Activated gamma-delta T cell treated with anti-CD3 and anti-CD28 coated beads, Interleukin-2, amount 50 U/mL, for 16 hours (primary cell): ENCODE results near the gene EXOC3.

ENCODE experiments used
- DNase-seq: peaks from one replicate; pipeline ENCODE4 v3.0.0-alpha.2; 2020; ENCODE audit warnings: low read depth

EXOC3 gene

GRCh38 chr5:457195-457961 lies 14.4 kb downstream of the EXOC3 start:
- DNase-seq: no peak

- DNase-seq: no peak
These were observed 15.8 kb downstream of the EXOC3 start for GRCh38 chr5:458547-459353.

- DNase-seq: no peak
These were observed 16.7 kb downstream of the EXOC3 start for GRCh38 chr5:459562-460272.

- no peak for DNase-seq
These were observed 17.3 kb downstream of the EXOC3 start for GRCh38 chr5:460273-460625.

- DNase-seq: no peak
These were observed 19.1 kb downstream of the EXOC3 start for GRCh38 chr5:462051-462481.

GRCh38 chr5:463301-463700 lies 20.3 kb downstream of the EXOC3 start:
- no peak for DNase-seq

- peak; percentile 70 for DNase-seq
These were observed 21.0 kb downstream of the EXOC3 start for GRCh38 chr5:463952-464351.

- no peak for DNase-seq
These were observed 21.5 kb downstream of the EXOC3 start for GRCh38 chr5:464446-464842.

GRCh38 chr5:464843-465590 lies 22.0 kb downstream of the EXOC3 start:
- DNase-seq: no peak

GRCh38 chr5:465591-466403 lies 22.8 kb downstream of the EXOC3 start:
- no peak for DNase-seq

GRCh38 chr5:466661-467310 lies 23.8 kb downstream of the EXOC3 start:
- no peak for DNase-seq

GRCh38 chr5:468401-468800 lies 25.4 kb downstream of the EXOC3 start:
- no peak for DNase-seq

- DNase-seq: no peak
These were observed 26.9 kb downstream of the EXOC3 start for GRCh38 chr5:469752-470483.

- no peak for DNase-seq
These were observed 28.2 kb downstream of the EXOC3 start for GRCh38 chr5:470961-471749.

GRCh38 chr5:471750-472058 lies 28.7 kb downstream of the EXOC3 start:
- DNase-seq: no peak

GRCh38 chr5:472076-472655 lies 29.2 kb downstream of the EXOC3 start:
- DNase-seq: peak; percentile 9

- peak; percentile 84 for DNase-seq
These were observed 29.9 kb downstream of the EXOC3 start for GRCh38 chr5:472656-473550.
